Measurements from ENCODE around the gene KRT84.

KRT84 gene

DNA sequence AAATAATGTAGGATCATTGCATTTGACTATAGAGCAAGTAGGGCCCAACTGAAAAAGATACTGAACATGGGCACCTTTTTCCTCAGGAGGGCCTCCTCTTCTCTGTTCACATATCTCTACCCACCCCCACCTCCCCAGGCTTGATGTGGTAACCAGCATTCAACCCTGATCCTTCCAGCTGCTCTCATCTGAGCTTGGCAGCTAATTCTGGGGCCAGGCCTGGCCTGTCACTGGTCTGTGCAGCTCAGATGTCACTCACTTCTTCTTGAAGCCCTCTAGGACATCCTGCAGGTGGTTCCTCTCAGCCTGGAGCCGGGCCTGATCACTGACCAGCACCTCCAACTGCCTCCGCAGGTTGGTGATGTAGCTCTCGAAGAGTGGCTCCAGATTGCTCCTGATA, 2.1 kb downstream of the KRT84 start:
- no peak for DNase-seq (ENCODE audit: low read depth, low spot score)

DNA sequence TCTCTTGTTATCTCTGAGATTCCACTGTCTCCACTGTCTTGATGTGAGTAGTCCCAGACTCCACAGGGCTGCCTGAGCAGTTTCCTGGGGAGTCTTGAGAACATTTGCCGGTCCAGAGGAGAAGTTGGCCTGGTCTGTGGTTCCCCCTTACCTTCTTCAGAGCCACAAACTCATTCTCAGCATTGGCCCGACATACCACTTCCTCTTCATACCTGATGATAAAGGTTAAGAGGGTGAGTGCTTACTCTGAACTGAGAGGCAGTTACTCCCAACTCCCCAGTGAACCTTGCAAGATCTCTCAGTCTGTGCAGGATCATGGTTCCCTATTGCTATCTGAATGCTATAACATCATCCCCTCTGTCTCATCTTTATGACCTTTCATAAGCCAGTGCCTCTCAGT, 2.6 kb downstream of the KRT84 start:
- no peak for DNase-seq (ENCODE audit: low read depth, low spot score)

DNA sequence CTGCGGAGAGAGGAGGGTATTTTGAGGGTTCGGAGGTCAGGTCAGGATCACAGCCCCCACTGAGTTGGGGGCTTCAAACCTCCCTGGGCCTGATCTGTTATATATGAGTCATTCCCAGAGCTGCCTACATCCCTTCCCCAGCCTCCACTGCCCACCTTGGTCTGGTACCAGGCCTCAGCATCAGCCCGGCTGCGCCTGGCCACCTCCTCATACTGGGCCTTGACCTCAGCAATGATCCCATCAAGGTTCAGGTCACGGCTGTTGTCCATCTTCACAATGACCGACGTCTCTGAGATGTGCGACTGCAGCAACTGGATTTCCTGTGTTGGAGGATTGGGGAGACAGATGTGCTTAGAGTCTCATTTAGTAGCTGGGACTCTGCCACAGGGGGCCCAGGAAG, 4.2 kb downstream of the KRT84 start:
- DNase-seq (ENCODE audit: low read depth, low spot score), result no peak

DNA sequence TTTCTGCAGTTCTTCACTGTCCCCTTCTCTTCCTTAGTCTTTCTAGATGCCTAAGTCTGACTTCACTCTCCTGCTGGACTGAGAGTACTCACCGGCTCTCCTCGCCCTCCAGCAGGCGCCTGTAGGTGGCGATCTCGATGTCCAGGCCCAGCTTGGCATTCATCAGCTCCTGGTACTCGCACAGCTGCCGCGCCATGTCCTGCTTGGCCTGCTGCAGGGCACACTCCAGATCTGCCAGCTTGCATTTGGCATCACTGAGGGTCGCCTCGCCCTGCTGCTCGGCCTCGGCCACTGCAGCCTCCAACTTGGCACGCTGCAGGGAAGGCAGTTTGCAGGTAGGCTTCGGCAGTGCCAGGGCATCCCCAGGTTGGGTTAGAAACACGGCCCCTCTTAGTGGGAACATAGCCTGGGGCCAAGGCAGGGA, 5.2 kb downstream of the KRT84 start:
- peak; percentile 61 for DNase-seq (ENCODE audit: low read depth, low spot score)

DNA sequence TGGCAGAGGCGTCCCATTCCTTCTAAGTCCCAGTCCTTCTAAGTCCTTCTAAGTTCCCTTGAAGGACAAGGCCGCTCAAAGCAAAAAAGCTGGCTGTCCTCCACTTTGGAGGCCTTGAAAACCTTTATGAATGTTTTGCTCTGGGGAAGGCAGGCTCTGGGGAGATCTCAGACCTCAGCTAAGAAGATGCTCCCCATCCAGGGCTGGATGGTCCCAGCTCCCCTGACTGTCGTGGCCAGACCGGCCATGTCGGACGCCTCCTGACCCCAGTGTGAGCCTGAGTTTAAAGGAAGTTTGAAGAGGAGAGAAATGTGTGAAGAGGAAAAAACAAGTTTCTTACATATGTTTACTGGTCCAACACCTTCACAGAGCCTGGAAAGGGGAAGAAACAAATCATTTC, 5.9 kb downstream of the KRT84 start:
- DNase-seq (ENCODE audit: low read depth, low spot score), result no peak

DNA sequence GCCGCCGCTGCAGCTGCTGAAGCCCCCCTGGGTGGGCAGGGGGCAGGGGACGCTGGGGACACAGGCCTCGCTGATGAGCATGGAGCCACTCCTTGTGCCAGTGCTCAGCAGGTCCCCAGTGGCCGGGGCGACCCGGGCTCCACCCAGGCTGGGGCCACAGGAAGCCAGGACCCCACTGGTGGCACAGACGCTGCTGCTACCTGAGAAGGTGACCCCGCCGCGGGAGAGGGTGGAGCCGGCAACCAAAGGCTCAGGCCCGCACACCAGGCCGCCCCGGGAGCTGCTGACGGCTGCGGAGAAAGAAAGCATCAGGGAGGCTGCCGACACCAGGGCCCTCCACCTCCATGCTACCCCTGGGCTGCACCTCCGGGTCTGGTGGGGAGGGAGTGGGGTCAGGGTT, 7.4 kb downstream of the KRT84 start:
- no peak for DNase-seq (ENCODE audit: low read depth, low spot score)

DNA sequence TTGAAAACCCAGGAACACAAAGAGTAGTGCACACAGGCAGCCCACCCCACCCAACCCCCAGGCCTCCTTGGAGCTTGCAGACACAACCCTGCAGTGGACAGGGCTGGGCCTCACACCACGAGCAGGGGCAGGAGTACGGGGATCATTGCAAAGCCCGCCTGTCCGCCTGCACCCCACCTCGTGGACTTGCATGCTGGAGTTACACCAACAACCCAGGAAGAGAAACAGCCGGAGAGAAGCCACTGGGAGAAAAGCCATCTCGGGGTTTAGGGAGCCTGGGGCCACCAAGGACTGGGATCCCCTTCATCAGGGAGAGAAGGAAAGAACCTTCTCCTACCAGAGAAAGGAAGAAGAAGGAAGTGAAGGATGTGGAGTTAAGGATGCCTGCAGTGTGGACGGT, 8.2 kb downstream of the KRT84 start:
- DNase-seq (ENCODE audit: low read depth, low spot score), result no peak

DNA sequence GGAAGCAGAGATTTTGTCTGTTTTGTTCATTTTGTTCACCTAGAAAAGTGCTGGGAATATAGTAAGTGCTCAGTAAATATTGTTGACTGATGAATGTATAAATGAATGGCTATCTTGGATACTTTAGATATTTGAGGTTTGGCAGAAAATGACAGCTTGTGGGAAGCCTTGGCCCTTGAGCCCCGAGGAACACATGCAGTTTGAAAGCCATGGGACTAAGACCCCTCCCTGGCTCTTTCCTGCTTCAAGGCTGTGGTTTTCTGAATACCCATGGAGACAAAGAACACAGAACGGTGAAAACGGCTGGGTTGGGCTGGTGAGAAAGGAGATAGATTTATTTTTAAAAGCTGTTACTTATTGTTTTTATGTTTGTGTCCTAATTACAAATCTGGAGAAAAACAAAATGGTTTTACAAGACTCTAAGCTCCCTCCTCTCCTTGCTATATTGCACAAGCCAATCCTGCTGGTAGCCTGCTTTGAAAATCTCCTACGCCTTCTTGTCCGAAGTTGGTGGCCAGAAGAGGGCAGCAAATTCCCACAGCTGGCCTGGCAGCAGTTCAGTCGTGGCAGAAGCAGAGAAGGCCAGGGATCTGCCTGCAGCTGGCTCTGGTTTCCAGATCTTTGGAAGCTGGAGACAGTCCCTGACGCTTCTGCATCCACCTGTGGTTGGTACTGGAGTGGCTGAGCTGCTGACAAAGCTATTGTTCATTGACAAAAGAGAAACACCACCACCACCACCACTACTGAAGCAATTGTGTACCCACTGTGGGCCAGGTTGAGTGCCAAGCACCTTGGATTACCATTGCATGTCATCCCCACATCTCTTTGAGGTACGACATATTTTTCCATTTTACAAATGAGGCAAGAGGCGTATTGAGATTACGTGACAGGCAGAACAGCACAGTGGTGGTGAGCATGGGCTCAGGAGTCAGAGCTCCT, 13.0 kb downstream of the KRT84 start:
- DNase-seq (ENCODE audit: low read depth, low spot score), result peak; percentile 85

DNA sequence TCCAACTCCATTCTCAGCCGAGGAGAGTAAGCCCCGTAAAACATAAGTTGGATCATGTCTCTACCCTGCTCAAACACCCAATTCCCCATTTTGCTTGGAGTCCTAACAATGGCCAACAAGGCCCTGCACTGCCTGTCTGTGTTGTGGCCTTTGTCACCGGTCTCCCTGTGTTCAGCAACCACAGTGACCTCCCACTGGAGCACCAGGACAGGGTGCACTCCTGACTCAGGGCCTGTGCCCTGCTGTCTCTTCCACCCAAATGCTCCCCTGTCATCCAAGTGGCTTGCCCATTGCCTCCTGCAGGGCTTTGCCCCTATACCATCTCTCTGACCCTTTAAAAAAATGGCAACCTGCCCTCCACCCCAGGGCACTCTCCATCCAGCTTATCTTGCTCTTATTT, 13.7 kb downstream of the KRT84 start:
- DNase-seq (ENCODE audit: low read depth, low spot score), result no peak

DNA sequence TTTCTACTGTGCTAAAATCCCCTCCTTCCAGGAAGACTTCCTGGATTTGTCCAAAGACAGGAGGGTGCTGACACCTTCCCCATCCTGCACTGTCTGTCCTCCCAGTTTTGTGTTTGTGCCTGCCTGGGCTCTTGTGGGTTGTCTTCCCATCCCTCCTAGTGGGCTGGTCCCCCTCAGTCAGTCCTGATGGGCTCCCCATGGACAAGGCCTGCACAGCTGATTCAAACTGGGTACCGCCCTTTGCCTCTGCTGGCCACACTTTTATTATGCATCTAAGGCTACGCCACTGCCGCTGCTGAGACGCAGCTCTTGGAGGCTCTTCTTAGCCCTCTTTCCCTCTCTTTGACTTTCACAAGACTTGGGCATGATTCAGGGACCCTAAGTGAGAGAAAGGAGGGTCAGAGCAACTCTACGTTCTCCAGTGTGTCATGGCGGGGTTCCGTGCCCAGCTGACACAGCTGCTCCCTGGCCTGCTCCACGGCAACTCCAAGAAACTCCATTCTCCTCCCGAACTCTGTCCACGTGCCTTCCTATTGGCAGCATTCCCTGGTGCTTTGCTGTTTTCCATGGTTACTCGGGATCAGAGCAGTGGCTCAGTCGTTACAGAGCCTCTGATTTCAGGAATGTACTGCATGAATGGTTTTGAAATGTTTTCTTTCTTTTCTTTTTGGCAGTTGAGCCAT, 14.4 kb downstream of the KRT84 start:
- no peak for DNase-seq (ENCODE audit: low read depth, low spot score)

DNA sequence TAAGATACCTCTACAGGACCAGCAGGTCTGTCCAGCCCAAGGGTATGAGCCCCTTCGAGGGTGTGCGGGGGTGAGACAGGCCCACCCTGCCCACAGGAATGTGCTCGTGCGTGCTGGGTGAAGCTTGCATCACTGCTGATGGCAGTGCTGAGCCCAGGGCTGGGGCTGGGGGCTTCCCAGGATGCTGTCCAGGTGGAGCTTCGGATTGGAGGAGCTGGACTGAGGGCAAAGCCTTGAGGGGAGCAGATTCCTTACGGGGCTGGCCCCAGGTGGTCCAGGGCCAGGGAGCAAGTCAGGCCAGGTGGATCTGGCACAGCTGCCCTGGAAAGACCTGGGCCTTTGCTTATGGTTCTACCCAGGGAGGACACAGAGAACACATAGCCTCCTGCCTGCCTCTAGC, 15.6 kb downstream of the KRT84 start:
- DNase-seq (ENCODE audit: low read depth, low spot score), result no peak

DNA sequence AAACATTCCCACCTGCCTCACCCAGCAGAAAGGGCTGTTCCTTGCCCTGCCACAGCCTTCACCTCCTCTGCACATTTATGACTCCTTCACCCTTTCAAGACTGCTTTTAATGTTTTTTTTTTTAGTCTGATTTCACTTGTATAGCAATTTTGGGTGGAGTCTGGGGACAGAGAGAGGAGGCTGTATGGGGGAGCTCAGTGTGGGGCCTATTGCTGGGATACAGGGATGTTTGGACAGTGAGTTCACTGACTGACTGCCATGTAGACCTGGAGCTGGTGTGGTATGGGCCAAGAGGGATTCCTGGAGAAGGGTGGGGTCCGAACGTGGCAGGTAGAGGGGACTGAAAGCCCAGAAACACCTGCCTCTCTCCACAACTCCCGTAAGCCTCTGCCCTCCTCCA, 16.2 kb downstream of the KRT84 start:
- no peak for DNase-seq (ENCODE audit: low read depth, low spot score)

DNA sequence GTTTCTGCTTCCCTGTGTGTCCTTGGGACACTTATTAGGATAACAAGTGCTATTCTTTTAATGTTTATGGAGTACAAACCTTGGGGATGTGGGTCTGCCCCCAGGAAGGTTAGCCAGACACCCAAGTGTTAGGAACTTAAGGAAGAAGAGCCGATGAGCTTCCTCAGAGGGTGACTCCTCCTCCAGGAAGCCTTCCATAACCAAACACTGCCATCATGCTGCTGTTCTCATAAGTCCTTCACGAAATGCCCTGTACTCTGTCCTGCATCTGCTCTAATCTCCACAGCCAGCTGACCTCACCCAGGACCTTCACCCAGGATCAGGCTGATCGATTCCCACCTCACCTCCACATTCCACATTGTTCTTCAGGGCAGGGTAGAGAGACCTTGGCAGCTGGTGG, 16.9 kb downstream of the KRT84 start:
- no peak for DNase-seq (ENCODE audit: low read depth, low spot score)

DNA sequence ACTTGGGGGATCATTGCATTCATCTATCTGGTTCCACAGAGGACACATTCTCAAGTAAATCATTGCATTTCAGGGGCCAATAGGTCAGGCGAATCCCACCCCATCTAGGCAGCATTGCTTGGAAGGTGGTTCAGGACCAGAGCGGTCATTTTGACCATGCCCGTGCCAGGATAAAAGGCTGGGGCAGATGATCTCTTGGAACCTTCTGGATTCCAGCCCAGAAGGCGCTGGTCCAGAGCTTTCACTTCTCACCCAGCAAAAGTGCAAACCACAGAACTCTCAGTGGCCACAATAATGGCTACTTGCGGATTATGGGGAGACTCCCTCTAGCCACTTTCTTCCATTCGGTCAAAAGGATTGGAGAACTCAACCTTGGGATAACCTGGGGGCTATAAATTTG, 17.6 kb downstream of the KRT84 start:
- DNase-seq (ENCODE audit: low read depth, low spot score), result no peak

DNA sequence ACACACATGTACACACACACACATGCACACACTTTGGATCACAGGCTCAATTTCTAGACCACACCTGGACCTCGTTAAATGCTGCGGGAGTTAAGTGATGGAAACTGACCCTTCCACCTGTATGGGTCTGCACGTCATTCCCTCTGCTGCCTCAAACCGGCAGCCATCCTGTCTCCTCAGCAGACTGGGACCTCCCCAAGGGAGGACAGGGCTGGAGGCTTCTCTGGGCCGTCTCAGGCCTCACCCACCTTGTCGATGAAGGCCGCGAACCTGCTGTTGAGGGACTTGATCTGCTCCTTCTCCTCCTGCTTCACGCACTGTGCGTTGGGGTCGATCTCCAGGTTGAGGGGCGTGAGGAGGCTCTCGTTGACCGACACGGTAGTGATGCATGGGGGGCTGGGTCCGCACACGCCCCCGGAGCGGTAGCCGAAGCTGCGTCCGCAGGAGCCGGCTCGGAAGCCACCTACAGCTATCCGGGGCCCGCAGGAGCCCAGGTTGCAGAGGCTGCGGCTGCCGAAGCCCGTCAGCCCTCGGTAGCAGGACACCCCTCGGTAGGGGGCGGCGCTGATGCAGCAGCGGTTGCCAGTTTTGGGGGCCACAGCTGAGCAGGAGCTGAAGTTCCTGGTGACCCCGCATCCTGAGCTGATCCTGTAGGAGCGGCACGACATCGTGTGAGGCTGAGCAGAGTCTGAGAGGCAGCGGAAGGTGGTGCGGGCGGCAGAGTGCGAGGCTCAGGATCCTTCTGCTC, 18.5 kb downstream of the KRT84 start, which contains the start of gene KRT85:
TSS of gene KRT85 (minus strand) at position 744 of the 748 bp plus-strand sequence. CDS start at position 668, 76 bp downstream.
- no peak for DNase-seq (ENCODE audit: low read depth, low spot score)

DNA sequence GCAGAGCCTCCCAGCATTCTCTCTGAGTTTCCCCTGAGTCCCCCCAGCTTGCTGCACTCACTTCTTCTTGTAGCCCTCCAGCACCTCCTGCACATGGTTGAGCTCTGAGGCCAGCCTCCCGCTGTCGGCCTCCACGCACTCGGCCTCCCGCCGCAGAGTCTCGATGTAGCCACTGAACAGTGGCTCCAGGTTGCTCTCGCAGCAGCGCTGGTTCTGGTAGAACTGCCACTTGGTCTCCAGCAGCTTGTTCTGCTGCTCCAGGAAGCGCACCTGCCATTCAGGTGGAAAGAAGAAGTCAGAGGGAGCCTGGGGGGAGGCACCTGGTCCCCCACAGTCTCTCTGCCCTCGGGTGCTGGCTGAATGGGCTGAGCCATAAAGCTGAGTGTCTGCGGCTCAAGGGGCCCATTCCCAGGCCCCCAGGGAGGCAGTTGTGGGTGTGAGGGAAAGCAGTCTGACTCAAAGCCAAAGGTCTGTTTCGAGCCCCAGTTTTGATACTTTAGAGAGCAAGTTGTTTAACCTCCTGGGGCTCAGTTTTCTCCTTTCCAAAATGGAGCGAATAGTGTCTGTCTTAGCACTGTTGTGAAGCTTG, 20.5 kb downstream of the KRT84 start:
- DNase-seq (ENCODE audit: low read depth, low spot score), result no peak

DNA sequence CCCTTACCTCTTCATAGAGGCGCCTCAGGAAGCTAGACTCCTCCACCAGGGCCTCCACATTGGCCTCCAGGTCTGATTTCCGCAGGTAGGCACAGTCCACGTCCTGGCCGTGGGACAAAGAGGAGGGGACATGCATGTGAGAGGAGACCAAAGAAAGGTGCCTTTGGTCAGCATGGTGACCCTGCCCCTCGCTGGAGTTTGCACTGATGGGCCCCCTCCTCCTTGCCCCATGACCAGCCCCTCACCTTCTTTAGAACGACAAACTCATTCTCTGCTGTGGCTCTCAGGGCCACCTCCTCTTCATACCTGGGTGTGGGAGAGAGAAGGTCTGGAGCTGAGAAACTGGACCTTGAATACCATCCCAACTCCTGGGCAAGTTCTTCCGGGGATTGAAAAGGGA, 21.4 kb downstream of the KRT84 start:
- DNase-seq (ENCODE audit: low read depth, low spot score), result no peak

DNA sequence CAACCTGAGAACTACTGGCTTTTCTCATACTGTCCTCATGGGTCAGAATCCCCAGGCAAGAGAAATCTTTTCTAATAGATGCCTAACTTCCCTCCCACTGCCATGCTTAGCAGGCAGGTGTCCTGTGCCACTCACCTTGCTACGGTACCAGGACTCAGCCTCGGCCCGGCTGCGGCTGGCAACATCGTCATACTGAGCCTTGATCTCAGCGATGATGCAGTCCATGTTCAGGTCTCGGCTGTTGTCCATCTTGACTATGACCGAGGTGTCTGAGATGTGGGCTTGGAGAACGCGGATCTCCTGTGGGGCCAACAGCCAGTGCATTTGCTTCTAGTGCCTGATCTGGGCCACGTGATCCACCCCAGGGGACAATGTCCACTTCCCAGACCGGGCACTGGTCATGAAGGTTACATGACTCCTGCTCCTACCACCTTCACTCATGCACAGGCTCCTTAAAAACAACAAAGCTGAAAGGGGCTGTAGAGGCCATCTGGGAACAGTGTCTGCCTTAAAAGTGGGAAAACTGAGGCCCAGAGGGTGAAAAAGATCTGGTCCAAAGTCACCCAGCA, 22.3 kb downstream of the KRT84 start:
- no peak for DNase-seq (ENCODE audit: low read depth, low spot score)

DNA sequence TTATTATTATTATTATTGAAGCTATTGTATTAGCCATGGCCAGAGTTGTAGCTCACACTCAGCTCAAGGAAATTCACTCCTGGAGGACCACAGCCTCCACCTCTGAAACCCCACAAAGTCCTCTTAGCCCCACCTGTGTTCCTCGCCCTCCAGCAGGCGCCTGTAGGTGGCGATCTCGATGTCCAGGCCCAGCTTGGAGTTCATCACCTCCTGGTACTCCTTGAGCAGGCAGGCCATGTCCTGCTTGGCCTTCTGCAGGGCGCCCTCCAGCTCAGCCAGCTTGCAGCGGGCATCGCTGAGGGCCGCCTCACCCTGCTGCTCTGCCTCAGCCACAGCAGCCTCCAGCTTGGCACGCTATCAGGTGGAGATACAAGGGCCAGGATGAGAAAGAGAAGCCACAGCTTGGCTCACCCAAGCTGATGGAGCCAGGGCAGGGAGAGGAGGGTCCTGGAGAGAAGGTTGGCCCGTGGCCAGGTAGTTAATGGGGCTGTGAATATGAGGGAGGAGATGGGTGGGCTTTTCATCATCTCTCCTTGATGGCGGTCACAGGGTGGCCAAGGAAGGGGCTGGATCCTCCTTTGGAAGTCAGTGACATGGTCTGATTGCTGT, 23.2 kb downstream of the KRT84 start:
- peak; percentile 15 for DNase-seq (ENCODE audit: low read depth, low spot score)

DNA sequence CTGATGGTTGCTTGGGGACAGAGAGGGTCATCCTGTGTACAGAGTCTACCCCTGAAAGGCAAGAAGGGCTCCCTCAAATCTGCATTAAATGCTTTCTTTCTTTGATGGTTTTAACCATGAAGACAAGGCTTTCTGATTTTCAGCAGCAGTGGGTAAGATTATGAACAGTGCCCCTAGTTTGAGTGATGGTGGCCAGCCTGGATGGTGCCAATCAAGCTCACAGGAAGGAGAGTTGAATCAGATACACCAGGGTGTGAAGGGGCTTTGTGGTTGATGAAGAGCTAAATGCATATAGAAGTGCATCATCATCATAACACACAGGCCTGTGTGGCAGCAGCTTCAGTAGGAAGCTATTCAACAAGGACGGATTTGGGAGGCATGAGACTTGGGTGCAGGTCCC, 23.9 kb downstream of the KRT84 start:
- DNase-seq (ENCODE audit: low read depth, low spot score), result no peak

DNA sequence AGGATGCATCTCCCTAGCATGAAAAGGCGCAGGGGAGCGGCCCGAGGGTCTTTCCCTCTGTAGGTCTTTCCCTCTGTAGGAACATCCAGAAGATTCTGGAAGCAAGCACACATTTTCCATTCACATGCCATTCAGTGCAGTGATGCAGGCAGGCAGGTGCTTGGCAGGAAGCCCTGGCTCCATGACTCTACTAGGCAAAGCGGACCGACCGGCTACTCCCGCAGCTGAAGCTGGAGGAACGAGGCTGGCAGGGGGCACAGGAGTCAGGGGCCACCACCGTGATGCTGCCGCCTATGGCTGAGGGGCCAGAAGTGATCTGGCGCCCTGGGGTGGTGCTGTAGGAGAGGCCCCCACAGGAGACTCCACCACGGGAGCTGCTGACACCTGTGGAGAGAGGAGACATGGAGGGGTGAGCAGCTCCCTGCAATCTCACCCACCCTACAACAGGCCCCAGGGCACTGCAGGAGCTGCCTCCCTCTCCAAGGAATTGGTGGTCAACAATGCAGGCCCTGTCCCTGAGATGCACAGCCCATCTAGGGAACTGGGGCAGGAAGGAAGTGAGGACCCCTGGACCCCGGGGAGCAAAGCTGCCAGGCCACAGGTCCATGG, 24.7 kb downstream of the KRT84 start:
- no peak for DNase-seq (ENCODE audit: low read depth, low spot score)
